Keratinocyte (primary cell): Measurements from ENCODE around the gene DIS3L.

Source experiments
- CTCF ChIP-seq, 3 experiments: IDR thresholded peaks in 1 of 3; conservative IDR thresholded peaks in 1 of 3; optimal IDR thresholded peaks in 1 of 3; 2 replicates in 2 of 3; 3 replicates in 1 of 3; pipeline versions ENCODE3 to v1.5.1; 2011; ENCODE audit warnings: low read length in 3 of 3, mild to moderate bottlenecking in 3 of 3, moderate library complexity in 2 of 3, control low read depth in 1 of 3, inconsistent platforms in 1 of 3; ENCODE audit not compliant: insufficient read depth in 2 of 3; ENCODE audit errors: extremely low read depth in 1 of 3
- EZH2 ChIP-seq: IDR thresholded peaks from one replicate; pipeline ENCODE4 v1.6.1; 2012; ENCODE audit warnings: inconsistent platforms, mild to moderate bottlenecking, low read length, moderate library complexity

- no peak for TF ChIP-seq CTCF (optimal IDR thresholded peaks at IDR 0.05 in 1 of 3, IDR thresholded peaks at IDR 0.05 in 1 of 3, conservative IDR thresholded peaks at IDR 0.05 in 1 of 3; ENCODE audit: extremely low read depth in 1 of 3, insufficient read depth in 2 of 3, low read length in 3 of 3)
- no peak for TF ChIP-seq EZH2
These were observed 42.1 kb upstream of the DIS3L start for GRCh38 chr15:66251065-66251789.
